ENCODE results near the gene MCC.

Gene MCC

DNA sequence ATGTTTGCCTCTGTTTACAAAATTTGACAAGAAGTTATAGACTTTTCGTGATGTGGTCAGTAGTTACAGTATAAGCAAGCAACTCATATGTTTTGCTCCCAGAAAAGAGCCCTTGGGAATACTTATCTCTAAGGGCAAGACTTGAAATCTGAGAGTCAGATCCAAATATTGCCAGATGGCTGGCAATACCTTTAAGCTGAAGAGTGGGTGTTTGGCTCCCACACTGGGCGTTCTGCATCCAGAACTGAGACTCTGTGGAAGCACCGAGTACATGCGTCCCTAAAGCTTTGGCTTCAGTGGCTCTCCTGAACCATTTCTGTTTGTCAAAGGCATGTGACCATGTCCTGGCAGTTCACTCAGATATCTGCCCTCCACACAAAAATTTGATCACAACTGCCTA lies 317.5 kb downstream of the MCC start:
- no peak for TF ChIP-seq CREB1 (IDR thresholded peaks at IDR 0.05; ENCODE audit: low read depth)
- TF ChIP-seq EGR1 (IDR thresholded peaks at IDR 0.05), result no peak
- no peak for TF ChIP-seq ZBTB7A (IDR thresholded peaks at IDR 0.05; ENCODE audit: low read depth)
- TF ChIP-seq FOXM1 (IDR thresholded peaks at IDR 0.05; ENCODE audit: borderline replicate concordance, low read depth), result no peak
- no peak for TF ChIP-seq CEBPB (IDR thresholded peaks at IDR 0.05)
- TF ChIP-seq TAF1 (IDR thresholded peaks at IDR 0.05; ENCODE audit: low read depth), result no peak
- no peak for TF ChIP-seq MAX (IDR thresholded peaks at IDR 0.05)
- no peak for TF ChIP-seq EP300 (IDR thresholded peaks at IDR 0.05; ENCODE audit: borderline replicate concordance)
- TF ChIP-seq YY1 (IDR thresholded peaks at IDR 0.05; ENCODE audit: low read depth), result no peak
- TF ChIP-seq USF1 (IDR thresholded peaks at IDR 0.05), result no peak
- no peak for TF ChIP-seq RAD21 (IDR thresholded peaks at IDR 0.05; ENCODE audit: low read depth)
- no peak for TF ChIP-seq TCF12 (IDR thresholded peaks at IDR 0.05; ENCODE audit: low read depth)
- TF ChIP-seq, protein P1, sequence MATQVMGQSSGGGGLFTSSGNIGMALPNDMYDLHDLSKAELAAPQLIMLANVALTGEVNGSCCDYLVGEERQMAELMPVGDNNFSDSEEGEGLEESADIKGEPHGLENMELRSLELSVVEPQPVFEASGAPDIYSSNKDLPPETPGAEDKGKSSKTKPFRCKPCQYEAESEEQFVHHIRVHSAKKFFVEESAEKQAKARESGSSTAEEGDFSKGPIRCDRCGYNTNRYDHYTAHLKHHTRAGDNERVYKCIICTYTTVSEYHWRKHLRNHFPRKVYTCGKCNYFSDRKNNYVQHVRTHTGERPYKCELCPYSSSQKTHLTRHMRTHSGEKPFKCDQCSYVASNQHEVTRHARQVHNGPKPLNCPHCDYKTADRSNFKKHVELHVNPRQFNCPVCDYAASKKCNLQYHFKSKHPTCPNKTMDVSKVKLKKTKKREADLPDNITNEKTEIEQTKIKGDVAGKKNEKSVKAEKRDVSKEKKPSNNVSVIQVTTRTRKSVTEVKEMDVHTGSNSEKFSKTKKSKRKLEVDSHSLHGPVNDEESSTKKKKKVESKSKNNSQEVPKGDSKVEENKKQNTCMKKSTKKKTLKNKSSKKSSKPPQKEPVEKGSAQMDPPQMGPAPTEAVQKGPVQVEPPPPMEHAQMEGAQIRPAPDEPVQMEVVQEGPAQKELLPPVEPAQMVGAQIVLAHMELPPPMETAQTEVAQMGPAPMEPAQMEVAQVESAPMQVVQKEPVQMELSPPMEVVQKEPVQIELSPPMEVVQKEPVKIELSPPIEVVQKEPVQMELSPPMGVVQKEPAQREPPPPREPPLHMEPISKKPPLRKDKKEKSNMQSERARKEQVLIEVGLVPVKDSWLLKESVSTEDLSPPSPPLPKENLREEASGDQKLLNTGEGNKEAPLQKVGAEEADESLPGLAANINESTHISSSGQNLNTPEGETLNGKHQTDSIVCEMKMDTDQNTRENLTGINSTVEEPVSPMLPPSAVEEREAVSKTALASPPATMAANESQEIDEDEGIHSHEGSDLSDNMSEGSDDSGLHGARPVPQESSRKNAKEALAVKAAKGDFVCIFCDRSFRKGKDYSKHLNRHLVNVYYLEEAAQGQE (IDR thresholded peaks at IDR 0.05; ENCODE audit: low read depth), result no peak
- no peak for TF ChIP-seq NFIC (IDR thresholded peaks at IDR 0.05)
- TF ChIP-seq TEAD4 (IDR thresholded peaks at IDR 0.05), result no peak

DNA sequence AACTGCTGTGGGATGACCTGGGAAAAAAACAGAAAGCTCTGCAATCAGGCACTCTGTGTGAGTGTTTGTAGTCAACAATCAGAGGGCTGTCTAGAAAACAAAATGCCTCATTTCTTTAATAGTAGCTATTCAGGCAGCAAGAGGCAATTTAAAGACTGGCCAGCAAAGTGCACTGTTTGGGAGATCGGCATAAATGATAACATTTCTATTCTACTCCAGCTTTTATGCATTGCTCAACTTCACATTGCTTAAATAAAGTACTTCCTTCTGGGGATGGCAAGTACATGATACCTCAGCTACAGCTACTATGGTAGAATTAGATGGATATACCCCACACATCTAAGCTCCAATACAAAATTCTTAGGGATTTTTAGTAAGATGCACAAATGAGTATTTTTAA lies 318.5 kb downstream of the MCC start:
- TF ChIP-seq TCF12 (IDR thresholded peaks at IDR 0.05; ENCODE audit: low read depth), result no peak
- no peak for TF ChIP-seq EGR1 (IDR thresholded peaks at IDR 0.05)
- no peak for TF ChIP-seq YY1 (IDR thresholded peaks at IDR 0.05; ENCODE audit: low read depth)
- TF ChIP-seq TEAD4 (IDR thresholded peaks at IDR 0.05), result no peak
- TF ChIP-seq, protein P1 (IDR thresholded peaks at IDR 0.05; ENCODE audit: low read depth), result no peak
- no peak for TF ChIP-seq EP300 (IDR thresholded peaks at IDR 0.05; ENCODE audit: borderline replicate concordance)
- no peak for TF ChIP-seq NFIC (IDR thresholded peaks at IDR 0.05)
- no peak for TF ChIP-seq RAD21 (IDR thresholded peaks at IDR 0.05; ENCODE audit: low read depth)
- TF ChIP-seq MAX (IDR thresholded peaks at IDR 0.05), result no peak
- TF ChIP-seq ZBTB7A (IDR thresholded peaks at IDR 0.05; ENCODE audit: low read depth), result no peak
- TF ChIP-seq CREB1 (IDR thresholded peaks at IDR 0.05; ENCODE audit: low read depth), result no peak
- no peak for TF ChIP-seq TAF1 (IDR thresholded peaks at IDR 0.05; ENCODE audit: low read depth)
- no peak for TF ChIP-seq USF1 (IDR thresholded peaks at IDR 0.05)
- no peak for TF ChIP-seq FOXM1 (IDR thresholded peaks at IDR 0.05; ENCODE audit: borderline replicate concordance, low read depth)

DNA sequence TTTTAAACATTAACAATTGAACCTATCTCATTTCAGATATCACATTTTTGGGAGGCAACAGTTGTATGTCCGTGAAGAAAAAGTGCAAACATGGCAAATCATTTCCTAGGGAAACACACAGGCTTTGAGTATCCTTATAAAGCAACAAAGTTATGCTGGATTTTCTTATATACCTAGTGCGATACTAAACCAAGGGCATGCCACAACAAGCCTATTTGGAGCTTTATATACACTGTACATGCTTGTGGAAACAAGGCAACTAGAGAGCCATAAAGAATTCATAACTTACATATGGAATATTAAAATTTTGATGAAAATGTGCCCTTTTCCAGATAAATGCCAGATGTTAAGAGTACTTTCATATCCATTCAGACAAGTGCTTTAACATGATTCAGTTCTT lies 320.3 kb downstream of the MCC start:
- TF ChIP-seq ZBTB7A (IDR thresholded peaks at IDR 0.05; ENCODE audit: low read depth), result no peak
- no peak for TF ChIP-seq RAD21 (IDR thresholded peaks at IDR 0.05; ENCODE audit: low read depth)
- TF ChIP-seq YY1 (IDR thresholded peaks at IDR 0.05; ENCODE audit: low read depth), result no peak

- TF ChIP-seq TEAD4 (IDR thresholded peaks at IDR 0.05) (no peak), NFIC (IDR thresholded peaks at IDR 0.05) (no peak), YY1 (IDR thresholded peaks at IDR 0.05; ENCODE audit: low read depth) (no peak), ZBTB7A (IDR thresholded peaks at IDR 0.05; ENCODE audit: low read depth) (no peak), CREB1 (IDR thresholded peaks at IDR 0.05; ENCODE audit: low read depth) (no peak)
Measured at GRCh38 chr5:113166852-113167366, 321.3 kb downstream of the MCC start.

GRCh38 chr5:113166261-113166660 lies 322.0 kb downstream of the MCC start:
- TF ChIP-seq NFIC (IDR thresholded peaks at IDR 0.05) (no peak), TEAD4 (IDR thresholded peaks at IDR 0.05) (no peak), CREB1 (IDR thresholded peaks at IDR 0.05; ENCODE audit: low read depth) (no peak), ZBTB7A (IDR thresholded peaks at IDR 0.05; ENCODE audit: low read depth) (no peak), EP300 (IDR thresholded peaks at IDR 0.05; ENCODE audit: borderline replicate concordance) (no peak), FOXM1 (IDR thresholded peaks at IDR 0.05; ENCODE audit: borderline replicate concordance, low read depth) (no peak), YY1 (IDR thresholded peaks at IDR 0.05; ENCODE audit: low read depth) (no peak), TAF1 (IDR thresholded peaks at IDR 0.05; ENCODE audit: low read depth) (no peak), EGR1 (IDR thresholded peaks at IDR 0.05) (no peak), RAD21 (IDR thresholded peaks at IDR 0.05; ENCODE audit: low read depth) (no peak)

DNA sequence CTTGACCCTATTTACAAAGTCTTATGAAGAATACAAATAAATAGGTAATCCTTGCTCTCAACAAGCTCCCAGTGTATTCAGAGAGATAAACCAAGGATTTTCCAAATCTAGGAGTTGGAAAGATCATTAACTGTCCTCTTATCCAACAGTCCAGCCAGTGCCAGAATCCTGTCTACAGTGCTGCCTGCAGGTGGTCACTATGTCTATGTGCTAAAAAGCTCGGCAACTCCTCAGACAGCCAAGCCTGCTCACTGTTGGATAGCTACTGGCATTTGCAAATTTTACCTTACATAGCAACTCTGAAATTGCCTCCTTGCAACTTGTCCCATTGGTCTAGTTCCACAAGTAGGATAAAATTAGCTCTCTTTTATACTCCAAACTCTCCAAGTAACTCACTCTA lies 324.2 kb downstream of the MCC start:
- TF ChIP-seq USF1 (IDR thresholded peaks at IDR 0.05), result no peak
- TF ChIP-seq YY1 (IDR thresholded peaks at IDR 0.05; ENCODE audit: low read depth), result no peak
- no peak for TF ChIP-seq ZBTB7A (IDR thresholded peaks at IDR 0.05; ENCODE audit: low read depth)
- no peak for TF ChIP-seq FOXM1 (IDR thresholded peaks at IDR 0.05; ENCODE audit: borderline replicate concordance, low read depth)

Measured in Ishikawa (cell line).